HEK293 (cell line): ENCODE data around the gene TSC22D3.

Source experiments
- CTCF ChIA-PET: fragments of 350-600 bp; formaldehyde crosslinking; extraction: SDS; loops from one replicate; lab custom pipeline; 2021; ENCODE audit warnings: antibody characterized with exemption; lab: Yijun Ruan, JAX
- POLR2A ChIA-PET: fragments of 300-600 bp; formaldehyde crosslinking; extraction: SDS; loops from one replicate; lab custom pipeline; 2020; ENCODE audit warnings: antibody characterized with exemption, inconsistent platforms; lab: Yijun Ruan, JAX
- H3K27ac ChIP-seq: fragments of 200-500 bp; sonication (Bioruptor generic); 2 replicates; pipeline ENCODE4 v1.5.1; 2014; ENCODE audit warnings: low read depth, low read length, control low read depth, inconsistent platforms; ENCODE audit errors: extremely low read depth
- H3K36me3 ChIP-seq, 2 experiments: fragments of 200-500 bp in 1 of 2; sonication (Bioruptor generic) in 1 of 2; 1 replicate in 1 of 2; 2 replicates in 1 of 2; pipeline ENCODE4 v1.5.1; 2014 to 2017; ENCODE audit warnings: inconsistent platforms in 2 of 2, low read length in 2 of 2; ENCODE audit not compliant: control insufficient read depth in 2 of 2, insufficient read depth in 1 of 2
- H3K4me1 ChIP-seq: fragments of 200-500 bp; sonication (Bioruptor generic); 2 replicates; pipeline ENCODE4 v1.5.1; 2014; ENCODE audit warnings: mild to moderate bottlenecking, low read length, inconsistent platforms; ENCODE audit not compliant: control insufficient read depth, insufficient read depth
- H3K4me3 ChIP-seq: 2 replicates; pipeline ENCODE4 v1.5.1; 2011; ENCODE audit warnings: low read depth, mild to moderate bottlenecking, control low read depth, low read length, moderate library complexity
- H3K9me3 ChIP-seq: fragments of 200-500 bp; sonication (Bioruptor generic); 2 replicates; pipeline ENCODE4 v1.5.1; 2014; ENCODE audit warnings: low read depth, low read length, inconsistent platforms; ENCODE audit not compliant: control insufficient read depth, insufficient read depth
- EGR2 ChIP-seq: fragments of 450-650 bp; formaldehyde crosslinking; IDR thresholded peaks from 2 replicates; pipeline ENCODE4 v1.5.1; 2016; ENCODE audit warnings: low read depth, missing biosample characterization, missing genetic modification characterization
- GLIS1 ChIP-seq: fragments of 450-650 bp; formaldehyde crosslinking; IDR thresholded peaks from 2 replicates; pipeline ENCODE4 v1.5.1; 2016; ENCODE audit warnings: missing biosample characterization, missing genetic modification characterization
- KLF16 ChIP-seq: fragments of 450-650 bp; formaldehyde crosslinking; IDR thresholded peaks from 2 replicates; pipeline ENCODE4 v1.5.1; 2017; ENCODE audit warnings: missing biosample characterization, missing genetic modification characterization
- SP2 ChIP-seq: fragments of 450-650 bp; formaldehyde crosslinking; IDR thresholded peaks from 2 replicates; pipeline ENCODE4 v1.5.1; 2016; ENCODE audit warnings: missing biosample characterization, missing genetic modification characterization
- SP7 ChIP-seq: fragments of 450-650 bp; formaldehyde crosslinking; IDR thresholded peaks from 2 replicates; pipeline ENCODE4 v1.5.1; 2016; ENCODE audit warnings: missing biosample characterization, missing genetic modification characterization
- YY1 ChIP-seq: fragments of 450-650 bp; formaldehyde crosslinking; IDR thresholded peaks from 2 replicates; pipeline ENCODE4 v1.5.1; 2018; ENCODE audit warnings: missing biosample characterization, missing genetic modification characterization
- ZBTB8A ChIP-seq: fragments of 450-650 bp; formaldehyde crosslinking; IDR thresholded peaks from 2 replicates; pipeline ENCODE4 v1.5.1; 2016; ENCODE audit warnings: missing biosample characterization, missing genetic modification characterization
- ZEB2 ChIP-seq: fragments of 450-650 bp; formaldehyde crosslinking; IDR thresholded peaks from 2 replicates; pipeline ENCODE4 v1.5.1; 2016; ENCODE audit warnings: missing biosample characterization, missing genetic modification characterization
- ZFHX2 ChIP-seq: fragments of 450-650 bp; formaldehyde crosslinking; conservative IDR thresholded peaks from 2 replicates; pipeline ENCODE4 v1.5.1; 2016; ENCODE audit warnings: missing biosample characterization, missing genetic modification characterization
- ZIC2 ChIP-seq: fragments of 450-650 bp; formaldehyde crosslinking; IDR thresholded peaks from 2 replicates; pipeline ENCODE4 v1.5.1; 2016; ENCODE audit warnings: missing biosample characterization, missing genetic modification characterization
- ZNF138 ChIP-seq: fragments of 450-650 bp; formaldehyde crosslinking; IDR thresholded peaks from 2 replicates; pipeline ENCODE4 v1.5.1; 2016; ENCODE audit warnings: missing biosample characterization, missing genetic modification characterization, borderline replicate concordance
- ZNF202 ChIP-seq: fragments of 450-650 bp; formaldehyde crosslinking; IDR thresholded peaks from 2 replicates; pipeline ENCODE4 v1.5.1; 2016; ENCODE audit warnings: missing biosample characterization, missing genetic modification characterization, borderline replicate concordance
- ZNF266 ChIP-seq: fragments of 450-650 bp; formaldehyde crosslinking; IDR thresholded peaks from 2 replicates; pipeline ENCODE4 v1.5.1; 2016; ENCODE audit warnings: missing biosample characterization, missing genetic modification characterization, low read depth
- ZNF433 ChIP-seq: fragments of 450-650 bp; formaldehyde crosslinking; IDR thresholded peaks from 2 replicates; pipeline ENCODE4 v1.5.1; 2016; ENCODE audit warnings: missing biosample characterization, missing genetic modification characterization, low read depth
- ZNF514 ChIP-seq: fragments of 450-650 bp; formaldehyde crosslinking; IDR thresholded peaks from 2 replicates; pipeline ENCODE4 v1.5.1; 2016; ENCODE audit warnings: missing biosample characterization, missing genetic modification characterization
- ZNF521 ChIP-seq: fragments of 450-650 bp; formaldehyde crosslinking; IDR thresholded peaks from 2 replicates; pipeline ENCODE4 v1.5.1; 2017; ENCODE audit warnings: missing biosample characterization, mild to moderate bottlenecking, missing genetic modification characterization
- ZNF544 ChIP-seq: fragments of 450-650 bp; formaldehyde crosslinking; IDR thresholded peaks from 2 replicates; pipeline ENCODE4 v1.5.0; 2017; ENCODE audit warnings: missing biosample characterization, missing genetic modification characterization
- ZNF626 ChIP-seq: fragments of 450-650 bp; sonication (Bioruptor Pico); formaldehyde crosslinking; IDR thresholded peaks from 2 replicates; pipeline ENCODE4 v1.5.1; 2018; ENCODE audit warnings: missing biosample characterization, missing genetic modification characterization, inconsistent platforms
- ZNF660 ChIP-seq: fragments of 450-650 bp; IDR thresholded peaks from 2 replicates; pipeline ENCODE4 v1.5.1; 2018; ENCODE audit warnings: missing biosample characterization, mild to moderate bottlenecking, missing genetic modification characterization
- ZNF664 ChIP-seq: fragments of 450-650 bp; formaldehyde crosslinking; IDR thresholded peaks from 2 replicates; pipeline ENCODE4 v1.5.1; 2016; ENCODE audit warnings: missing biosample characterization, missing genetic modification characterization
- ZXDB ChIP-seq: fragments of 450-650 bp; formaldehyde crosslinking; IDR thresholded peaks from 2 replicates; pipeline ENCODE4 v1.5.1; 2016; ENCODE audit warnings: missing biosample characterization, missing genetic modification characterization
- TF ChIP-seq, protein P1 (sequence below): fragments of 450-650 bp; formaldehyde crosslinking; IDR thresholded peaks from 2 replicates; pipeline ENCODE4 v1.5.1; 2016; ENCODE audit warnings: missing biosample characterization, missing genetic modification characterization, borderline replicate concordance
- TF ChIP-seq, protein P2 (sequence below): sonication (generic); formaldehyde crosslinking; IDR thresholded peaks from 2 replicates; pipeline ENCODE4 v1.8.1; 2022; ENCODE audit warnings: mild to moderate bottlenecking, moderate library complexity, missing genetic modification reagents
- TF ChIP-seq, protein P3 (sequence below): fragments of 450-650 bp; formaldehyde crosslinking; conservative IDR thresholded peaks from 2 replicates; pipeline ENCODE4 v1.5.1; 2016; ENCODE audit warnings: low read depth, missing biosample characterization, missing genetic modification characterization

TSC22D3 gene

GRCh38 chrX:107707866-107708265 is 67.7 kb downstream of the TSC22D3 start:
- H3K27ac ChIP-seq = no peak overlapping the region
- CTCF ChIA-PET = interaction anchor here (1.3 kb wide), 1 partner anchor 11 kb away, joined by 4 read pairs; no protein-coding TSS in a partner anchor
- peaks cover 7% of the 10 kb centered on the region for H3K4me1 ChIP-seq
- TF ChIP-seq ZNF626 (tag by site-specific recombination) (no peak), ZNF544 (tag by site-specific recombination) (no peak), ZNF433 (tag by site-specific recombination) (no peak), YY1 (no peak)
- POLR2A ChIA-PET = no interaction called here
- H3K36me3 ChIP-seq = no peaks in the 10 kb centered on the region
- no peaks in the 10 kb centered on the region for H3K9me3 ChIP-seq
- no peak overlapping the region for H3K4me3 ChIP-seq

- no peaks in the 10 kb centered on the region for H3K36me3 ChIP-seq
- ChIA-PET CTCF (interaction anchor here (0.6 to 1.3 kb wide), 2 partner anchors 12 to 47 kb away, joined by 3 to 4 read pairs; no protein-coding TSS in a partner anchor), POLR2A (no interaction called here)
- TF ChIP-seq ZEB2 (tag by site-specific recombination) = no peak
- no peak for TF ChIP-seq ZNF514 (tag by site-specific recombination)
- TF ChIP-seq ZNF664 (tag by site-specific recombination) = no peak
- peak; percentile 86 for TF ChIP-seq EGR2
- TF ChIP-seq, protein P1, sequence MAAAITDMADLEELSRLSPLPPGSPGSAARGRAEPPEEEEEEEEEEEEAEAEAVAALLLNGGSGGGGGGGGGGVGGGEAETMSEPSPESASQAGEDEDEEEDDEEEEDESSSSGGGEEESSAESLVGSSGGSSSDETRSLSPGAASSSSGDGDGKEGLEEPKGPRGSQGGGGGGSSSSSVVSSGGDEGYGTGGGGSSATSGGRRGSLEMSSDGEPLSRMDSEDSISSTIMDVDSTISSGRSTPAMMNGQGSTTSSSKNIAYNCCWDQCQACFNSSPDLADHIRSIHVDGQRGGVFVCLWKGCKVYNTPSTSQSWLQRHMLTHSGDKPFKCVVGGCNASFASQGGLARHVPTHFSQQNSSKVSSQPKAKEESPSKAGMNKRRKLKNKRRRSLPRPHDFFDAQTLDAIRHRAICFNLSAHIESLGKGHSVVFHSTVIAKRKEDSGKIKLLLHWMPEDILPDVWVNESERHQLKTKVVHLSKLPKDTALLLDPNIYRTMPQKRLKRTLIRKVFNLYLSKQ (tag by site-specific recombination) = no peak
- no peak for TF ChIP-seq ZBTB8A
- peak; percentile 80 for TF ChIP-seq ZFHX2 (tag by site-specific recombination)
- TF ChIP-seq ZNF521 (tag by site-specific recombination) = no peak
- TF ChIP-seq ZXDB = no peak
- peak; percentile 64; the same call in 1 of the 2 replicates for TF ChIP-seq SP7
- no peak overlapping the region for H3K4me3 ChIP-seq
- H3K9me3 ChIP-seq = no peaks in the 10 kb centered on the region
- H3K27ac ChIP-seq = no peak overlapping the region
- peaks cover 5% of the 10 kb centered on the region for H3K4me1 ChIP-seq
Measured at GRCh38 chrX:107706309-107706708, 69.3 kb downstream of the TSC22D3 start.

DNA sequence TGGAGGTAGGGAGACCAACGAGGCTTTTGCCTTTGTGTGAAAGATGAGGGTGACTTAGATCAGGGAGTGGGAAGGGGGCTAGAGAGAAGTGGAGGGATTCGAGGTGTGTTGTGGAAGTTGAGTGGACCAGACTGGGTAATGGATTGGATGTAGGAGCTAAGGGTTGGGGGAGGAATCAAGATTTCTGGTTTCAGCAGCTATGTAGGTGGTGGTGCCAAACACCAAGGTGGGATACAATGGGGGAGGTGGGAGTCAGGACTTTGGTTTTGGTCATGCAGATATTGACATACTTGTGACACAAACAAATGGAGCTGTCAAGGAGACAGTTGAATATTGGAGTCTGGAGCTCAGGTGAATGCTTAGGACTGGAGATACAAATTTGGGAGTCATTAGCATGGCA is 71.0 kb downstream of the TSC22D3 start:
- H3K4me1 ChIP-seq = no peaks in the 10 kb centered on the region
- CTCF ChIA-PET = interaction anchor here (1.1 to 1.2 kb wide), 3 partner anchors 13 to 73 kb away, joined by 3 to 4 read pairs (median 3); partner anchors contain the start of gene NCBP2L
- TF ChIP-seq ZIC2 (tag by site-specific recombination) (no peak), EGR2 (peak; percentile 96), ZFHX2 (tag by site-specific recombination) (peak; percentile 75)
- TF ChIP-seq, all 188 proteins: peak for 2
- H3K4me3 ChIP-seq = no peak overlapping the region
- H3K27ac ChIP-seq = no peak overlapping the region
- no peaks in the 10 kb centered on the region for H3K9me3 ChIP-seq
- POLR2A ChIA-PET = interaction anchor here (1.2 kb wide), 1 partner anchor 12 kb away, joined by 5 read pairs; no protein-coding TSS in a partner anchor
- H3K36me3 ChIP-seq = no peaks in the 10 kb centered on the region

GRCh38 chrX:107704181-107704580 is 71.4 kb downstream of the TSC22D3 start:
- POLR2A ChIA-PET = interaction anchor here (1.2 kb wide), 1 partner anchor 12 kb away, joined by 5 read pairs; no protein-coding TSS in a partner anchor
- CTCF ChIA-PET = interaction anchor here (1.1 to 1.2 kb wide), 3 partner anchors 14 to 73 kb away, joined by 3 to 4 read pairs (median 3); partner anchors contain the start of gene NCBP2L
- H3K9me3 ChIP-seq = no peaks in the 10 kb centered on the region
- no peak overlapping the region for H3K27ac ChIP-seq
- no peak overlapping the region for H3K4me3 ChIP-seq
- H3K36me3 ChIP-seq = no peaks in the 10 kb centered on the region
- H3K4me1 ChIP-seq = no peaks in the 10 kb centered on the region
- TF ChIP-seq, protein P2, sequence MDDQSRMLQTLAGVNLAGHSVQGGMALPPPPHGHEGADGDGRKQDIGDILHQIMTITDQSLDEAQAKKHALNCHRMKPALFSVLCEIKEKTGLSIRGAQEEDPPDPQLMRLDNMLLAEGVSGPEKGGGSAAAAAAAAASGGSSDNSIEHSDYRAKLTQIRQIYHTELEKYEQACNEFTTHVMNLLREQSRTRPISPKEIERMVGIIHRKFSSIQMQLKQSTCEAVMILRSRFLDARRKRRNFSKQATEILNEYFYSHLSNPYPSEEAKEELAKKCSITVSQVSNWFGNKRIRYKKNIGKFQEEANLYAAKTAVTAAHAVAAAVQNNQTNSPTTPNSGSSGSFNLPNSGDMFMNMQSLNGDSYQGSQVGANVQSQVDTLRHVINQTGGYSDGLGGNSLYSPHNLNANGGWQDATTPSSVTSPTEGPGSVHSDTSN (CRISPR knock-in tag) = no peak
- TF ChIP-seq KLF16 (no peak), ZNF660 (tag by site-specific recombination) (no peak), ZNF138 (tag by site-specific recombination) (no peak), SP2 (tag by site-specific recombination) (no peak), GLIS1 (no peak), ZNF266 (tag by site-specific recombination) (no peak), ZNF202 (tag by site-specific recombination) (no peak)
- TF ChIP-seq, protein P3, sequence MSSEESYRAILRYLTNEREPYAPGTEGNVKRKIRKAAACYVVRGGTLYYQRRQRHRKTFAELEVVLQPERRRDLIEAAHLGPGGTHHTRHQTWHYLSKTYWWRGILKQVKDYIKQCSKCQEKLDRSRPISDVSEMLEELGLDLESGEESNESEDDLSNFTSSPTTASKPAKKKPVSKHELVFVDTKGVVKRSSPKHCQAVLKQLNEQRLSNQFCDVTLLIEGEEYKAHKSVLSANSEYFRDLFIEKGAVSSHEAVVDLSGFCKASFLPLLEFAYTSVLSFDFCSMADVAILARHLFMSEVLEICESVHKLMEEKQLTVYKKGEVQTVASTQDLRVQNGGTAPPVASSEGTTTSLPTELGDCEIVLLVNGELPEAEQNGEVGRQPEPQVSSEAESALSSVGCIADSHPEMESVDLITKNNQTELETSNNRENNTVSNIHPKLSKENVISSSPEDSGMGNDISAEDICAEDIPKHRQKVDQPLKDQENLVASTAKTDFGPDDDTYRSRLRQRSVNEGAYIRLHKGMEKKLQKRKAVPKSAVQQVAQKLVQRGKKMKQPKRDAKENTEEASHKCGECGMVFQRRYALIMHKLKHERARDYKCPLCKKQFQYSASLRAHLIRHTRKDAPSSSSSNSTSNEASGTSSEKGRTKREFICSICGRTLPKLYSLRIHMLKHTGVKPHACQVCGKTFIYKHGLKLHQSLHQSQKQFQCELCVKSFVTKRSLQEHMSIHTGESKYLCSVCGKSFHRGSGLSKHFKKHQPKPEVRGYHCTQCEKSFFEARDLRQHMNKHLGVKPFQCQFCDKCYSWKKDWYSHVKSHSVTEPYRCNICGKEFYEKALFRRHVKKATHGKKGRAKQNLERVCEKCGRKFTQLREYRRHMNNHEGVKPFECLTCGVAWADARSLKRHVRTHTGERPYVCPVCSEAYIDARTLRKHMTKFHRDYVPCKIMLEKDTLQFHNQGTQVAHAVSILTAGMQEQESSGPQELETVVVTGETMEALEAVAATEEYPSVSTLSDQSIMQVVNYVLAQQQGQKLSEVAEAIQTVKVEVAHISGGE = no peak
